Stimulated activated CD8-positive, alpha-beta memory T cell treated with anti-CD3 and anti-CD28 coated beads, Interleukin-12 subunit alpha, Interleukin-12 subunit beta, amount 100 ng/mL, for 1 hour (primary cell): ENCODE data around the gene ABCB10.
A peak's percentile ranks its signal among the peaks of the same experiment; 100 is the strongest.
"Not testable (repeated sequence)": the region's sequence is repeated elsewhere in the genome, so short reads cannot be mapped to it uniquely, and the experiment has no call there.

Experiments used
- DNase-seq: peaks from one replicate; pipeline ENCODE4 v3.0.0-alpha.2; 2020; ENCODE audit warnings: low read depth

ABCB10 gene

GRCh38 chr1:229536982-229537381, 21.5 kb downstream of the ABCB10 start:
- DNase-seq = no peak

GRCh38 chr1:229535230-229535629, 23.3 kb downstream of the ABCB10 start:
- DNase-seq = no peak

- DNase-seq = no peak
Measured at GRCh38 chr1:229531326-229531725, 27.2 kb downstream of the ABCB10 start.

GRCh38 chr1:229529639-229530038, 28.9 kb downstream of the ABCB10 start:
- no peak for DNase-seq

GRCh38 chr1:229526695-229527094, 31.8 kb downstream of the ABCB10 start:
- no peak for DNase-seq

GRCh38 chr1:229523052-229523451, 35.5 kb downstream of the ABCB10 start:
- DNase-seq = no peak

GRCh38 chr1:229514578-229515275, 43.8 kb downstream of the ABCB10 start:
- peak; percentile 41 for DNase-seq

- DNase-seq = not testable (repeated sequence)
Measured at GRCh38 chr1:229511625-229512024, 46.9 kb downstream of the ABCB10 start.

- not testable (repeated sequence) for DNase-seq
Measured at GRCh38 chr1:229511201-229511600, 47.3 kb downstream of the ABCB10 start.

- DNase-seq = no peak
Measured at GRCh38 chr1:229509576-229509975, 48.9 kb downstream of the ABCB10 start.

- no peak for DNase-seq
Measured at GRCh38 chr1:229508823-229509337, 49.6 kb downstream of the ABCB10 start.

GRCh38 chr1:229507951-229508822, 50.3 kb downstream of the ABCB10 start, which contains the start of gene NUP133:
Gene NUP133 (minus strand): TSS chr1:229508341. CDS start chr1:229508249, 92 bp downstream.
- DNase-seq = peak; percentile 99

GRCh38 chr1:229507502-229507901, 51.0 kb downstream of the ABCB10 start:
- no peak for DNase-seq

GRCh38 chr1:229506633-229507032, 51.9 kb downstream of the ABCB10 start:
- no peak for DNase-seq

- DNase-seq = no peak
Measured at GRCh38 chr1:229495782-229496181, 62.7 kb downstream of the ABCB10 start.

GRCh38 chr1:229487181-229487580, 71.3 kb downstream of the ABCB10 start:
- no peak for DNase-seq

- no peak for DNase-seq
Measured at GRCh38 chr1:229485318-229485717, 73.2 kb downstream of the ABCB10 start.

- no peak for DNase-seq
Measured at GRCh38 chr1:229482511-229482910, 76.0 kb downstream of the ABCB10 start.

GRCh38 chr1:229480495-229480894, 78.0 kb downstream of the ABCB10 start:
- no peak for DNase-seq

GRCh38 chr1:229479660-229480399, 78.7 kb downstream of the ABCB10 start:
- DNase-seq = no peak

GRCh38 chr1:229478852-229479251, 79.7 kb downstream of the ABCB10 start:
- DNase-seq = no peak

- not testable (repeated sequence) for DNase-seq
Measured at GRCh38 chr1:229475859-229476258, 82.6 kb downstream of the ABCB10 start.
